Neural progenitor cell (in vitro differentiated cells): ENCODE measurements around the gene PSMD9. TPM values are rescaled to one million over a fixed set of nuclear protein-coding genes. Genes with fewer than 3 reads are reported as not detected.

ENCODE experiments used
- DNase-seq: peaks from one replicate; pipeline ENCODE4 v3.0.0-alpha.2; 2016; ENCODE audit warnings: low spot score
- H2AFZ ChIP-seq: fragments of 200-600 bp; sonication (generic); replicated peaks from 2 replicates; pipeline ENCODE4 v1.6.1; 2016; ENCODE audit warnings: antibody characterized with exemption
- H3F3A ChIP-seq: fragments of 200-600 bp; sonication (generic); 2 replicates; pipeline ENCODE4 v1.6.1; 2016; ENCODE audit warnings: antibody characterized with exemption, low read depth
- H3K27ac ChIP-seq: fragments of 200-600 bp; sonication (generic); 2 replicates; pipeline ENCODE4 v1.5.1; 2016; ENCODE audit warnings: mild to moderate bottlenecking
- H3K27me3 ChIP-seq: fragments of 200-600 bp; sonication (generic); 2 replicates; pipeline ENCODE4 v1.6.1; 2016; ENCODE audit warnings: mild to moderate bottlenecking, moderate library complexity
- H3K36me3 ChIP-seq: fragments of 200-600 bp; sonication (generic); 2 replicates; pipeline ENCODE4 v1.5.1; 2016
- H3K4me1 ChIP-seq: fragments of 200-600 bp; sonication (generic); 2 replicates; pipeline ENCODE4 v1.6.1; 2016; ENCODE audit warnings: mixed run types
- H3K4me2 ChIP-seq: fragments of 200-600 bp; sonication (generic); 2 replicates; pipeline ENCODE4 v1.6.1; 2016
- H3K4me3 ChIP-seq: fragments of 200-600 bp; sonication (generic); 2 replicates; pipeline ENCODE4 v1.5.1; 2016
- H3K79me2 ChIP-seq: fragments of 200-600 bp; sonication (generic); 2 replicates; pipeline ENCODE4 v1.6.1; 2016; ENCODE audit warnings: low read depth
- H3K9ac ChIP-seq: fragments of 200-600 bp; sonication (generic); 2 replicates; pipeline ENCODE4 v1.6.1; 2016
- H3K9me3 ChIP-seq: fragments of 200-600 bp; sonication (generic); 2 replicates; pipeline ENCODE4 v1.5.1; 2016; ENCODE audit warnings: low read depth
- H4K20me1 ChIP-seq: fragments of 200-600 bp; sonication (generic); 2 replicates; pipeline ENCODE4 v1.6.1; 2016; ENCODE audit warnings: low read depth
- H3K27ac Mint-ChIP-seq: 3 replicates; pipeline ENCODE4 v1.8.0; 2021; ENCODE audit warnings: mixed read lengths
- H3K27me3 Mint-ChIP-seq: 2 replicates; pipeline ENCODE4 v1.8.0; 2022; ENCODE audit warnings: low read depth, mild to moderate bottlenecking, inconsistent platforms, moderate library complexity, mixed read lengths; ENCODE audit not compliant: insufficient read depth
- H3K36me3 Mint-ChIP-seq: 3 replicates; pipeline ENCODE4 v1.8.0; 2021; ENCODE audit warnings: mixed read lengths
- H3K4me1 Mint-ChIP-seq: 3 replicates; pipeline ENCODE4 v1.8.0; 2021; ENCODE audit warnings: mixed read lengths
- H3K4me3 Mint-ChIP-seq: 3 replicates; pipeline ENCODE4 v1.8.0; 2021; ENCODE audit warnings: mild to moderate bottlenecking, moderate library complexity, mixed read lengths
- H3K9me3 Mint-ChIP-seq: 3 replicates; pipeline ENCODE4 v1.8.0; 2020; ENCODE audit warnings: mixed read lengths
- EZH2 ChIP-seq: fragments of 200-600 bp; sonication (generic); IDR thresholded peaks from 2 replicates; pipeline ENCODE4 v1.6.1; 2017; ENCODE audit warnings: antibody characterized with exemption, mild to moderate bottlenecking, moderate library complexity
- EZH2phosphoT487 ChIP-seq: fragments of 200-600 bp; sonication (generic); IDR thresholded peaks from 2 replicates; pipeline ENCODE4 v1.6.1; 2017; ENCODE audit warnings: antibody characterized with exemption
- total RNA-seq: library from RNA; depleted of rRNA; stranded (reverse); fragments of >200 nt; gene quantifications from 2 replicates; pipeline ENCODE4 v1.2.3, GENCODE V29; 2015; ENCODE audit warnings: low replicate concordance
- TF ChIP-seq, protein P1 (sequence below): fragments of 200-600 bp; sonication (generic); IDR thresholded peaks from 2 replicates; pipeline ENCODE4 v1.5.1; 2017; ENCODE audit warnings: antibody characterized with exemption, mild to moderate bottlenecking

Gene PSMD9
- total RNA-seq, 1 donor from 2014 or later = 60.9 TPM

- Mint-ChIP-seq H3K9me3 (peaks cover 4% of the 10 kb centered on the region), H3K27ac (peak overlapping the region; percentile 12), H3K4me3 (peak overlapping the region; percentile 1), H3K36me3 (peaks cover 13% of the 10 kb centered on the region), H3K4me1 (peaks cover 5% of the 10 kb centered on the region), H3K27me3 (peaks cover 3% of the 10 kb centered on the region)
- Histone ChIP-seq H2AFZ (peak overlapping the region; percentile 86), H3K9me3 (no peaks in the 10 kb centered on the region), H3K79me2 (no peaks in the 10 kb centered on the region), H3F3A (peaks cover 7% of the 10 kb centered on the region), H3K4me1 (peaks cover 7% of the 10 kb centered on the region), H3K4me3 (no peak overlapping the region), H3K27me3 (no peaks in the 10 kb centered on the region), H4K20me1 (no peaks in the 10 kb centered on the region), H3K27ac (no peak overlapping the region), H3K4me2 (no peak overlapping the region), H3K36me3 (no peaks in the 10 kb centered on the region), H3K9ac (no peak overlapping the region)
- no peak for DNase-seq
- TF ChIP-seq EZH2phosphoT487 = no peak
- no peak for TF ChIP-seq EZH2
- TF ChIP-seq, protein P1, sequence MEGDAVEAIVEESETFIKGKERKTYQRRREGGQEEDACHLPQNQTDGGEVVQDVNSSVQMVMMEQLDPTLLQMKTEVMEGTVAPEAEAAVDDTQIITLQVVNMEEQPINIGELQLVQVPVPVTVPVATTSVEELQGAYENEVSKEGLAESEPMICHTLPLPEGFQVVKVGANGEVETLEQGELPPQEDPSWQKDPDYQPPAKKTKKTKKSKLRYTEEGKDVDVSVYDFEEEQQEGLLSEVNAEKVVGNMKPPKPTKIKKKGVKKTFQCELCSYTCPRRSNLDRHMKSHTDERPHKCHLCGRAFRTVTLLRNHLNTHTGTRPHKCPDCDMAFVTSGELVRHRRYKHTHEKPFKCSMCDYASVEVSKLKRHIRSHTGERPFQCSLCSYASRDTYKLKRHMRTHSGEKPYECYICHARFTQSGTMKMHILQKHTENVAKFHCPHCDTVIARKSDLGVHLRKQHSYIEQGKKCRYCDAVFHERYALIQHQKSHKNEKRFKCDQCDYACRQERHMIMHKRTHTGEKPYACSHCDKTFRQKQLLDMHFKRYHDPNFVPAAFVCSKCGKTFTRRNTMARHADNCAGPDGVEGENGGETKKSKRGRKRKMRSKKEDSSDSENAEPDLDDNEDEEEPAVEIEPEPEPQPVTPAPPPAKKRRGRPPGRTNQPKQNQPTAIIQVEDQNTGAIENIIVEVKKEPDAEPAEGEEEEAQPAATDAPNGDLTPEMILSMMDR = no peak
Measured at GRCh38 chr12:121932914-121933521, 44.4 kb downstream of the PSMD9 start.

DNA sequence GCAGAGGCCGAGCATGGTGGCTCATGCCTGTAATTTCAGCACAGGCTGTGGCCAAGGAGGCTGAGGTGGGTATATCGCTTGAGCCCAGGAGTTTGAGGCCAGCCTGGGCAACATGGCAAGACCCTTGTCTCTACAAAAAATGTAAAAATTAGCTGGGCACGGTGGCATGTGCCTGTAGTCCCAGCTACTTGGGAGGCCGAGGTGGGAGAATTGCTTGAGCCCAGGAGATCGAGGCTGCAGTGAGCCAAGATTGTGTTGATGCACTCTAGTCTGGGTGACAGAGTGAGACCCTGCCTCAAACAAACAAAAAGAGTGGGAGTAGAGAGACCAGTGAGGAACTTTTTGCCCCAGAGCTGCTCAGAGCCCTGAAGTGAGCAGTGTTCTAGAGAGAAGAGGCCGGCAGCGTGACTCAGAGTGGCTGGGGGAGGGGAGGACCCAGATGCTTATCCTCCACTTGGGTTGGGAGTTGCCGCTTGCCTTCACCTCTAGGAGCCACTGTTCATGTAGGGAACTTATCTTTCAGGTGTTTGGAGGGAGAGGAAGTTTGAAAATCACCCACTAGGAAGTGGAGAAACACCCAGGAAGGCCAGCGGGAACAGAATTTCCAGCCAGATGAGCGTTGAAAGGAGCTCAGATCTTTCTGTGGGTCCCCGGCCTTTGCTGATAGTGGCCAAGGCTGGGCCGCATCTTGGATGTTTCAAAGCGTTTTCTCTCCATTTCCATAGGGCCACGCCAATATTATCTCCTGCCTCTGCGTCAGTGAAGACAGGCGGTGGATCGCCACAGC, 45.1 kb downstream of the PSMD9 start:
- Mint-ChIP-seq H3K27me3 (peaks cover 3% of the 10 kb centered on the region), H3K27ac (peak overlapping the region; percentile 34), H3K4me3 (no peak overlapping the region), H3K36me3 (peaks cover 13% of the 10 kb centered on the region), H3K4me1 (peaks cover 5% of the 10 kb centered on the region), H3K9me3 (peaks cover 4% of the 10 kb centered on the region)
- H3K4me1 ChIP-seq = peaks cover 7% of the 10 kb centered on the region
- no peaks in the 10 kb centered on the region for H4K20me1 ChIP-seq
- no peaks in the 10 kb centered on the region for H3K9me3 ChIP-seq
- no peaks in the 10 kb centered on the region for H3K27me3 ChIP-seq
- no peaks in the 10 kb centered on the region for H3K36me3 ChIP-seq
- no peak overlapping the region for H3K4me3 ChIP-seq
- peak overlapping the region; percentile 86 for H2AFZ ChIP-seq
- no peak overlapping the region for H3K9ac ChIP-seq
- DNase-seq = peak; percentile 44
- TF ChIP-seq, protein P1 = no peak
- TF ChIP-seq EZH2phosphoT487 = no peak
- no peak for TF ChIP-seq EZH2
- no peak overlapping the region for H3K27ac ChIP-seq
- H3K4me2 ChIP-seq = no peak overlapping the region
- peaks cover 7% of the 10 kb centered on the region for H3F3A ChIP-seq
- H3K79me2 ChIP-seq = no peaks in the 10 kb centered on the region

- Mint-ChIP-seq H3K27ac (no peak overlapping the region), H3K36me3 (peaks cover 13% of the 10 kb centered on the region), H3K9me3 (peaks cover 4% of the 10 kb centered on the region), H3K4me1 (peaks cover 5% of the 10 kb centered on the region), H3K27me3 (peaks cover 6% of the 10 kb centered on the region), H3K4me3 (no peak overlapping the region)
- Histone ChIP-seq H4K20me1 (no peaks in the 10 kb centered on the region), H3F3A (peaks cover 7% of the 10 kb centered on the region), H3K4me3 (no peak overlapping the region), H3K79me2 (no peaks in the 10 kb centered on the region), H3K27me3 (no peaks in the 10 kb centered on the region), H3K9me3 (no peaks in the 10 kb centered on the region), H3K27ac (no peak overlapping the region), H3K4me1 (peaks cover 7% of the 10 kb centered on the region), H2AFZ (peak overlapping the region; percentile 86), H3K36me3 (no peaks in the 10 kb centered on the region), H3K4me2 (no peak overlapping the region), H3K9ac (no peak overlapping the region)
- TF ChIP-seq EZH2phosphoT487 = no peak
- TF ChIP-seq, protein P1 = no peak
- no peak for TF ChIP-seq EZH2
- no peak for DNase-seq
Measured at GRCh38 chr12:121934309-121934664, 45.7 kb downstream of the PSMD9 start.
